ENCODE results near the gene REG4. TPM values are rescaled to one million over a fixed set of nuclear protein-coding genes. Genes with fewer than 3 reads are reported as not detected.

REG4 gene
- total and polyA plus RNA-seq, 4 donors, result 0.08 to 0.19 (median 0.15) TPM; not detected in 1

DNA sequence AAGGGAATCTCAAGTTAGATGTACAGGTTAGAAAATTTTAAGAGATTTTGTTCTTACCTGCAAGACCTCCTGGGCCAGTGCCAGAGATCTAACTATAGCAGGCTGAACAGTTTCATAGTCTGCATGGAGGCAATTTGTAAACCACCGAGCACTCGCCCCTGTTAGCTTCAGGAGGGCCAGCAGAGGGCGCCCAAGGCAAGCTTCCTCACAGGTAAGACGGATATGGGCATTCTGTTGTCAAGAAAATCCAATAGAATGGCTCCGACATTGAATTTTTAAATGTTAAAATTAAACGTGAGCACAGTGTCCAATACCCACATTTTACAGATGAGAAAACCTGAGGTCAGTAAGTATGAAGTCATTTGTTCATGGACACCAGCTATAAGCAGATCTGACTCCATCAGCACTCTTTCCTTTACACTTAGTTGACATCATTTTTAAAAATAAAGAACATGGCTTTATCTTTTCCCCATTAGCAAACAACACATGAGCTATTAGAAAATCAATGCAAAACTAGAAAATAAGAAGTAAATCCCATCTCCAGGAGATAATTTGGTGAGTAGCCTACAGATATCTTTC, 2.2 kb downstream of the REG4 start:
- no peaks in the 10 kb centered on the region for H3K36me3 ChIP-seq (ENCODE audit: control insufficient read depth in 4 of 4, insufficient read depth in 3 of 4, low read depth in 1 of 4, low read length in 3 of 4)
- no peak overlapping the region for H3K9ac ChIP-seq (ENCODE audit: low read depth in 1 of 2, low read length in 2 of 2)
- no peak for TF ChIP-seq TAF1 (conservative IDR thresholded peaks at IDR 0.05)
- TF ChIP-seq MAX (IDR thresholded peaks at IDR 0.05), result no peak
- TF ChIP-seq SP1 (IDR thresholded peaks at IDR 0.05), result peak; percentile 13
- TF ChIP-seq HNF4G (IDR thresholded peaks at IDR 0.05), result peak; percentile 8
- peak; percentile 89 to 92 for TF ChIP-seq RAD21 (IDR thresholded peaks at IDR 0.05)
- TF ChIP-seq, protein P1, sequence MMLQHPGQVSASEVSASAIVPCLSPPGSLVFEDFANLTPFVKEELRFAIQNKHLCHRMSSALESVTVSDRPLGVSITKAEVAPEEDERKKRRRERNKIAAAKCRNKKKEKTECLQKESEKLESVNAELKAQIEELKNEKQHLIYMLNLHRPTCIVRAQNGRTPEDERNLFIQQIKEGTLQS (IDR thresholded peaks at IDR 0.05), result no peak
- TF ChIP-seq JUND (IDR thresholded peaks at IDR 0.05), result no peak
- no peak for TF ChIP-seq REST (IDR thresholded peaks at IDR 0.05)
- TF ChIP-seq YY1 (IDR thresholded peaks at IDR 0.05), result peak; percentile 51
- TF ChIP-seq GABPA (IDR thresholded peaks at IDR 0.05 in 1 of 2, conservative IDR thresholded peaks at IDR 0.05 in 1 of 2), result no peak
- TF ChIP-seq ZBTB33 (IDR thresholded peaks at IDR 0.05), result no peak
- no peak for TF ChIP-seq FOXA1 (IDR thresholded peaks at IDR 0.05)
- no peak for TF ChIP-seq EGR1 (IDR thresholded peaks at IDR 0.05; ENCODE audit: low read depth in 2 of 2)
- peak in 1 of 2 donors; percentile 29 for TF ChIP-seq RXRA (IDR thresholded peaks at IDR 0.05)
- no peak for TF ChIP-seq FOXA2 (IDR thresholded peaks at IDR 0.05)
- peak; percentile 10 to 57 for TF ChIP-seq HNF4A (conservative IDR thresholded peaks at IDR 0.05)
- TF ChIP-seq NR2F2 (IDR thresholded peaks at IDR 0.05), result no peak
- TF ChIP-seq, protein P2, sequence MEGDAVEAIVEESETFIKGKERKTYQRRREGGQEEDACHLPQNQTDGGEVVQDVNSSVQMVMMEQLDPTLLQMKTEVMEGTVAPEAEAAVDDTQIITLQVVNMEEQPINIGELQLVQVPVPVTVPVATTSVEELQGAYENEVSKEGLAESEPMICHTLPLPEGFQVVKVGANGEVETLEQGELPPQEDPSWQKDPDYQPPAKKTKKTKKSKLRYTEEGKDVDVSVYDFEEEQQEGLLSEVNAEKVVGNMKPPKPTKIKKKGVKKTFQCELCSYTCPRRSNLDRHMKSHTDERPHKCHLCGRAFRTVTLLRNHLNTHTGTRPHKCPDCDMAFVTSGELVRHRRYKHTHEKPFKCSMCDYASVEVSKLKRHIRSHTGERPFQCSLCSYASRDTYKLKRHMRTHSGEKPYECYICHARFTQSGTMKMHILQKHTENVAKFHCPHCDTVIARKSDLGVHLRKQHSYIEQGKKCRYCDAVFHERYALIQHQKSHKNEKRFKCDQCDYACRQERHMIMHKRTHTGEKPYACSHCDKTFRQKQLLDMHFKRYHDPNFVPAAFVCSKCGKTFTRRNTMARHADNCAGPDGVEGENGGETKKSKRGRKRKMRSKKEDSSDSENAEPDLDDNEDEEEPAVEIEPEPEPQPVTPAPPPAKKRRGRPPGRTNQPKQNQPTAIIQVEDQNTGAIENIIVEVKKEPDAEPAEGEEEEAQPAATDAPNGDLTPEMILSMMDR (IDR thresholded peaks at IDR 0.05; ENCODE audit: low read depth, low read length, missing input control), result peak; percentile 87
- WGBS, result under 1% methylated on average over 6 of the region's 6 CpGs
- no peaks in the 10 kb centered on the region for H3K9me3 ChIP-seq (ENCODE audit: control insufficient read depth in 4 of 4, low read length in 3 of 4)
- no peaks in the 10 kb centered on the region for H3K27me3 ChIP-seq (ENCODE audit: control insufficient read depth in 4 of 4, insufficient read depth in 4 of 4, low read length in 3 of 4)
- no peak overlapping the region for H3K4me3 ChIP-seq (ENCODE audit: low read depth in 1 of 3, low read length in 3 of 3)
- H3K27ac ChIP-seq (ENCODE audit: low read depth in 1 of 2, low read length in 2 of 2), result peak overlapping the region in 1 of 2 donors; percentile 20
- peak; percentile 77 for DNase-seq (ENCODE audit: low spot score)
- peaks cover 2 to 51% (median 31%) of the 10 kb centered on the region in 4 donors for H3K4me1 ChIP-seq (ENCODE audit: control insufficient read depth in 4 of 4, insufficient read depth in 4 of 4, low read length in 3 of 4)

All from liver (tissue), 9 donors.